GM18526 (cell line): ENCODE data around the gene BAIAP2.

Experiments used
- POLR2A ChIP-seq: IDR thresholded peaks from 3 replicates; pipeline ENCODE4 v1.6.1; 2011; ENCODE audit not compliant: insufficient read length; ENCODE audit errors: extremely low read depth

BAIAP2 gene

DNA sequence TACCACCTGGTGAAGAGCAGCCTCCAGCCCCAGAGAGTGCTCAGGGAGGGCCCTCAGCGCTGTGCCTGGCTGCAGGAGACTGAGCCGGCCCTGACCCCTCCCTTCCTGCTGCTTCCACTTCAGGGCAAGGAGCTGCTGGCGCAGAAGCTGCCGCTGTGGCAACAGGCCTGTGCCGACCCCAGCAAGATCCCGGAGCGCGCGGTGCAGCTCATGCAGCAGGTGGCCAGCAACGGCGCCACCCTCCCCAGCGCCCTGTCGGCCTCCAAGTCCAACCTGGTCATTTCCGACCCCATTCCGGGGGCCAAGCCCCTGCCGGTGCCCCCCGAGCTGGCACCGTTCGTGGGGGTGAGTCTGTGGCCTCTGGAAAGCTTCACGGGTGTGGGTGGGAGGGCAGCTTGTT, 68.4 kb downstream of the BAIAP2 start:
- TF ChIP-seq POLR2A, result no peak

DNA sequence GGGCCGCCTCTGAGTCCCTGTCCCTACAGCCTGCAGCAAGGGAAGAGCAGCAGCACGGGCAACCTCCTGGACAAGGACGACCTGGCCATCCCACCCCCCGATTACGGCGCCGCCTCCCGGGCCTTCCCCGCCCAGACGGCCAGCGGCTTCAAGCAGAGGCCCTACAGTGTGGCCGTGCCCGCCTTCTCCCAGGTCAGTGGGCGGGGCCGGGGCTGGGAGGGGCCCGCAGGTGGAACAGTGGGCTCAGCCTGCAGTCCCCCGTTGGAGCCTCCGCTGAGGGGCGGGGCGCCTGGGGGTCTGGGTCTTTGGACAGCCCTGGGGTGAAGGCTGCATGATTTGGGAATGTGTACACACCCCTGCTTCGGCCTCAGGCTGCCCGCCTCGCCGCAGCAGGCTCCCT, 71.8 kb downstream of the BAIAP2 start:
- TF ChIP-seq POLR2A, result no peak

GRCh38 chr17:81108220-81108619, 73.3 kb downstream of the BAIAP2 start:
- TF ChIP-seq POLR2A, result no peak

DNA sequence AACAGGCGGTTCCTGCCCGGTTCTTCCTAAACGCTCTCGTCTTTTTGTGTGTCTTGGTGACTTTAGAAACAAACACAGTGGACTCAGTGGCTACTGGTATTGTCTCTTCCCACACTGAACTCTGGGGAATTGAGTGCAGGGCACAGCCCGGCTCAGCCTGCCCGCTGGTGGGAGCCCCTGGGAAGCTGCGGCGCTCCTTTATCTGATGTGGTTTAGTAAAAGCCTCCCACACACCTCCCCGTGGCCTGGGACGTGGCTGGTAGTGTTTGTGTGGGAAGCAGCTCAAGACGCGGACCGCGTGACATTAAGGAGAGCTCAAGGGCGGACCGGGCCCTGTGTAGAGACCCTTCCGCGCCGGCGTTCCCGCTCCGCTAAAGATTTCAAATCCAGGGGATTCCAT, 75.0 kb downstream of the BAIAP2 start:
- TF ChIP-seq POLR2A, result no peak

DNA sequence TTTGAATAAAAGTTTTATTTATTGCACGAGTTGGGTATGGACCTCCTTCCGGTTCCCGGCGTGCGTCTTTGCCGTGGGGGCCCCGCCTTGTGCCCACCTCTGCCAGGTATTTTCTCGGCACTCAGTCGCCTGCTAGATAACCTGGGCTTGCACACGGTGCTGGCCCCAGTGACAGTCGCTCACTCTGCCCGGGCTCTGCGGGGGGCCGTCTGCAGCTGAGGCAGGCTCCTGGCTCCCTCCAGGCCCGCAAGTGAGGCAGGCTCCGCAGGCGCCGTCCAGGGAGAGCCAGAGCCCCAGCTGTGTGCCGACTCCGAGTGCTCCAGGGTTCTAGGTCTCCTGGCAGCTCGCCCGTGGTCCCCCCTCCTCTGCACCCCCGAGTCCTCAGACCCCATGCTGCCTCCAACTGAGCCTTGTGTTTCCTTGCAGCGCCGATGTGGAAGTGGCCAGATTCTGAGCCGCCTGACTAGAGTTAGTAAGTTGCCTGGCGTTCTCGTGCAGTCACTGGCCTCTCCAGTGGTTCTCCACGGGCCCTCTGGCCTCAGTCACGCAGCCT, 75.6 kb downstream of the BAIAP2 start:
- no peak for TF ChIP-seq POLR2A

GRCh38 chr17:81111066-81111465, 76.1 kb downstream of the BAIAP2 start:
- TF ChIP-seq POLR2A, result no peak

- TF ChIP-seq POLR2A, result no peak
Observed at GRCh38 chr17:81112450-81112849, 77.5 kb downstream of the BAIAP2 start.

- no peak for TF ChIP-seq POLR2A
Observed at GRCh38 chr17:81113158-81113724, 78.3 kb downstream of the BAIAP2 start.

GRCh38 chr17:81114351-81115093, 79.6 kb downstream of the BAIAP2 start:
- TF ChIP-seq POLR2A, result no peak

GRCh38 chr17:81115219-81115618, 80.3 kb downstream of the BAIAP2 start:
- TF ChIP-seq POLR2A, result no peak

- no peak for TF ChIP-seq POLR2A
Observed at GRCh38 chr17:81115749-81116464, 81.0 kb downstream of the BAIAP2 start.

DNA sequence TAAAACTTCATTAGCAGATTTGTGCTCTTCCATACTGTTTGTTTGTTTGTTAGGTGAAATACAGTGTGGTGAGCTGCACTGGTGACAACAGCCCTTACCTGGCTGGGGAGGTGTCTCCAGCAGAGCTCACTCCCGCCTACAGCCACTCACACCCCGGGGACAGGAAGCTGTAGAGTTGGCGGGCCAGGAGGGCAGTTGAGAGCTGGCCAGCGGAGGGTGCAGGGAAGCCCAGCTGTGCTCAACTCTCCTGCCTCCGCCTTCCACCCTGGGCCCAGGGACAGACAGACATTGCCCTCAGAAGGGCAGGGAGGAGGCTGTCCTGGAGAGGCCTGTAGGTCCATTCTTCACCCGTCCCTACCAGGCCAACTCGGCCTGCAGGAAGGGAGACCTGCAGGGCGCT, 81.8 kb downstream of the BAIAP2 start:
- no peak for TF ChIP-seq POLR2A

GRCh38 chr17:81117672-81118198, 82.8 kb downstream of the BAIAP2 start:
- no peak for TF ChIP-seq POLR2A

GRCh38 chr17:81118308-81119221, 83.6 kb downstream of the BAIAP2 start:
- no peak for TF ChIP-seq POLR2A

DNA sequence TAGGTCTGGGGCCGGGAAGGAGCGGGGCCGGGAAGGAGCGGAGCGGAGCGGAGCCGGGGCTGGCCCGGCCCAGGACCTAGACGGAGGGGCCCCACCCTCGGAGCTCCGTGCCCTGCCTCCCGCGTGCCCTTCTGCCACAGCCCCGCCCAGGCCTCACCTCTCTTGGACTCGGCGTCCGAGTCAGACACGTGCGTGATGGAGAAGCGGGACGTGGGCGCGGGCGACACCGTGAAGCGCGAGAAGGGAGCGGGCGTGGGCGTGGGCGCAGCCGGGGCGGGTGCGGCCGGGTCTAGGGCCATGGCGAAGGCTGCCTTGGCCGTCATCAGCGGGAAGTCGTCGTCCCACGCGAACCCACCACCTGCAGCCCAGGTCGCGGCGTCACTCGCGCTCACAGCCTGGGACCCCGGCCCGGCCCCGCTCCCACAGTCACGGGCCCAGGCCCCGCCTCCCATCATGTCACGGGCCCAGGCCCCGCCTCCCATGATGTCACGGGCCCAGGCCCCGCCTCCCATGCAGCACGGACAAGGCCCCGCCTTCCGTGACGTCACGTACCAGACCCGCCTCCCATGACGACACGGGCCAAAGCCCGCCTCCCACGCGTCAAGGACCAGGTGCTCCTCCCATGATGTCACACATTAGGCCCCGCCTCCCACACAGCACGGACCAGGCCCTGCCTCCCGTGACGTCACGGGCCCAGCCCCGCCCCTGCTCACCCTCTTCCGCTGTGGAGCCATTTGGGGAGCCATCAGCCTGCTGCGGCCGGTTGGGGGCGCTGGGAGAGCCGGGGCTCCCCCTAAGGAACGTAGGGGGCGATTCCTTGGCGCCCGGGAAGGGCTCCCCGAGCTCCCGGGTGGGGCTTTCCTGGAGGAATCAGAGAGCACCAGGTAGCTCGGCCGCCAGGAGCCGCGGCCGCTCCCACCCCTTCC, 84.5 kb downstream of the BAIAP2 start:
- no peak for TF ChIP-seq POLR2A
